Natural killer cell (primary cell): Measurements from ENCODE around the gene PFDN4. TPM values are rescaled to one million over a fixed set of nuclear protein-coding genes. Genes with fewer than 3 reads are reported as not detected.

Source experiments
- ATAC-seq, 3 donors: fragments of 150-1000 bp in 2 of 3; fragments of 200-7000 bp in 1 of 3; cut with Tn5 transposase; 1 replicate in 1 of 3; 2 replicates in 2 of 3; pipeline ENCODE4 v1.10.0; 2021; ENCODE audit warnings: mild to moderate bottlenecking in 2 of 3, moderate library complexity in 2 of 3
- DNase-seq, 2 donors: peaks; one replicate each; pipeline versions ENCODE4 v3.0.0 to v3.0.0-alpha.2; 2013 to 2021; ENCODE audit warnings: mixed read lengths in 1 of 2
- H3K27ac ChIP-seq: one replicate; pipeline ENCODE4 v1.5.1; 2013; ENCODE audit warnings: mild to moderate bottlenecking, low read length
- H3K27me3 ChIP-seq: one replicate; pipeline ENCODE4 v1.6.1; 2013; ENCODE audit warnings: low read length; ENCODE audit not compliant: control insufficient read depth, insufficient read depth
- H3K36me3 ChIP-seq: one replicate; pipeline ENCODE4 v1.6.1; 2013; ENCODE audit warnings: low read length; ENCODE audit not compliant: control insufficient read depth, insufficient read depth
- H3K4me1 ChIP-seq: one replicate; pipeline ENCODE4 v1.6.1; 2013; ENCODE audit warnings: low read length; ENCODE audit not compliant: control insufficient read depth, insufficient read depth
- H3K4me3 ChIP-seq: one replicate; pipeline ENCODE4 v1.5.1; 2013; ENCODE audit warnings: low read length
- H3K9me3 ChIP-seq: one replicate; pipeline ENCODE4 v1.6.1; 2013; ENCODE audit warnings: low read length; ENCODE audit not compliant: control insufficient read depth, insufficient read depth
- H3K27ac Mint-ChIP-seq, 2 donors: one replicate each; pipeline ENCODE4 v1.8.0; 2022; ENCODE audit warnings: mild to moderate bottlenecking in 2 of 2, mixed read lengths in 2 of 2, moderate library complexity in 1 of 2
- H3K27me3 Mint-ChIP-seq, 2 donors: one replicate each; pipeline ENCODE4 v1.8.0; 2022; ENCODE audit warnings: low read depth in 2 of 2, mixed read lengths in 2 of 2
- H3K36me3 Mint-ChIP-seq: one replicate; pipeline ENCODE4 v1.8.0; 2022; ENCODE audit warnings: mixed read lengths
- H3K4me1 Mint-ChIP-seq, 2 donors: one replicate each; pipeline ENCODE4 v1.8.0; 2022; ENCODE audit warnings: mixed read lengths in 2 of 2
- H3K4me3 Mint-ChIP-seq: one replicate; pipeline ENCODE4 v1.8.0; 2022; ENCODE audit warnings: mild to moderate bottlenecking, moderate library complexity, mixed read lengths
- H3K9me3 Mint-ChIP-seq, 2 donors: one replicate each; pipeline ENCODE4 v1.8.0; 2022; ENCODE audit warnings: mixed read lengths in 2 of 2
- WGBS: methylation state at CpG from one replicate; pipeline ENCODE4 v1.1.7; 2013; ENCODE audit warnings: missing lambda C conversion rate; ENCODE audit not compliant: insufficient coverage; 5-methylcytosine and 5-hydroxymethylcytosine counted together
- intact Hi-C: fragments of 100-400 bp; cut with micrococcal nuclease; formaldehyde crosslinking; loops from one replicate; pipeline ENCODE4 v1.14.2; 2022
- total RNA-seq, 4 donors: library from RNA; stranded (reverse); fragments of 120-200 nt in 1 of 4; gene quantifications; one replicate each; pipeline versions ENCODE4 v1.2.3 to v1.2.4, GENCODE V29; 2013 to 2022
- TF ChIP-seq, protein P1 (sequence below): fragments of 200-600 bp; IDR thresholded peaks from one replicate; pipeline ENCODE4 v1.8.0; 2022; ENCODE audit warnings: antibody characterized with exemption

Gene PFDN4
- total RNA-seq, 3 donors from 2014 or later (not counting 1 experiment from before 2014, with no cell fraction given) = 16.5 to 22.2 (median 17.1) TPM

DNA sequence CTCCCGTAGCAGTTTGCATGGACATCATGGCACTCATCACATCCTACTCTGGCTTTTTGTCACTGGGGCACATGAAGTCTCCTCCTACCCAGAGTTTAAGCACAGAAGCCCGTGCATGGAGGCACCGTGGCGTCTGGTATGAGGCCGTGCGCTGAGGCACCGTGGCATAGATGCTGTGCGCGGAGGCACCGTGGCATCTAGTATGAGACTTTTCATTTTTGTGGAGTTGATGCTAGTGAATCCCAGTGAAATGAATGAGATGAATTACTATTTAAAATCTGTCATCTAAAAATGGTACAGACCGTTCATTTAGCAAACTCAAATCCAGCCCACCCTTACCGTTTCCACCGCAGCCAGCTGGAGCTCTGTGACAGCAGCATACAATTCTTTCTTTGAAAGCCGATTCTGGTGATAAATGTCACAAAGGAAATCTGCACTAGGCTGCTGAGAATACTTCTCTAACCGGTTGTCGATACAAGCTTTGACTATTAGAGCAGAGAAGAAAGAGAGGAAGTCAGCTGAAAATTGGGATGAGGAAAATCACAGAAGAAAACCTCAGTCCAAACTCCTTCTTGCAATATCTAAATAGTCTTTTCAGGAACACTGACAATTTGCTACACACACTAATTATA lies 45.4 kb upstream of the PFDN4 start:
- no peaks in the 10 kb centered on the region for H3K9me3 ChIP-seq
- WGBS = 55% methylated on average over 16 of the region's 16 CpGs
- Mint-ChIP-seq H3K36me3 (no peaks in the 10 kb centered on the region), H3K27me3 (peaks cover 12 to 35% of the 10 kb centered on the region in 2 donors), H3K4me3 (no peak overlapping the region), H3K4me1 (no peaks in the 10 kb centered on the region), H3K27ac (no peak overlapping the region), H3K9me3 (no peaks in the 10 kb centered on the region)
- intact Hi-C loops = no loop called here
- H3K4me3 ChIP-seq = no peak overlapping the region
- H3K27me3 ChIP-seq = no peaks in the 10 kb centered on the region
- H3K27ac ChIP-seq = no peak overlapping the region
- DNase-seq (no peak), ATAC-seq (no peak)
- no peaks in the 10 kb centered on the region for H3K4me1 ChIP-seq
- TF ChIP-seq, protein P1, sequence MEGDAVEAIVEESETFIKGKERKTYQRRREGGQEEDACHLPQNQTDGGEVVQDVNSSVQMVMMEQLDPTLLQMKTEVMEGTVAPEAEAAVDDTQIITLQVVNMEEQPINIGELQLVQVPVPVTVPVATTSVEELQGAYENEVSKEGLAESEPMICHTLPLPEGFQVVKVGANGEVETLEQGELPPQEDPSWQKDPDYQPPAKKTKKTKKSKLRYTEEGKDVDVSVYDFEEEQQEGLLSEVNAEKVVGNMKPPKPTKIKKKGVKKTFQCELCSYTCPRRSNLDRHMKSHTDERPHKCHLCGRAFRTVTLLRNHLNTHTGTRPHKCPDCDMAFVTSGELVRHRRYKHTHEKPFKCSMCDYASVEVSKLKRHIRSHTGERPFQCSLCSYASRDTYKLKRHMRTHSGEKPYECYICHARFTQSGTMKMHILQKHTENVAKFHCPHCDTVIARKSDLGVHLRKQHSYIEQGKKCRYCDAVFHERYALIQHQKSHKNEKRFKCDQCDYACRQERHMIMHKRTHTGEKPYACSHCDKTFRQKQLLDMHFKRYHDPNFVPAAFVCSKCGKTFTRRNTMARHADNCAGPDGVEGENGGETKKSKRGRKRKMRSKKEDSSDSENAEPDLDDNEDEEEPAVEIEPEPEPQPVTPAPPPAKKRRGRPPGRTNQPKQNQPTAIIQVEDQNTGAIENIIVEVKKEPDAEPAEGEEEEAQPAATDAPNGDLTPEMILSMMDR = no peak
- H3K36me3 ChIP-seq = no peaks in the 10 kb centered on the region

DNA sequence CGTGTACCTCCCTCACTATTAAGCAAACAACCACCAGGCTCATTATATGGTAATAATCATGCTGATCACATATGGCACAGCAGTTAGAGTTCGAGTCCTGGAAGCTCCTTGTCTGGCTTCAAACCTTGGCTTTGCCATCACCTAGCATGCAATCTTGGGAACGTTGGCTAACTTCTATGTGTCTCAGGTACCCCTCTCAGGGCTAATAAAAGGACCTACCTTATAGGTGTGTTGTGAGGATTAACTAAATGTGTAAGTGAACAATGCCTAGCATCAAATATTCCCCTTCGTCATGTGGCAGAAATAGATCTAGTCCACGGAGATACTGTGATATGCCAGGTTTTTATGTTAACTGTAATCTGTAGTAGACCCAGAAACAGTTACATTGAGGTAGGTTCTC lies 44.5 kb upstream of the PFDN4 start:
- H3K27ac Mint-ChIP-seq = no peak overlapping the region
- WGBS = 83% methylated on average over 4 of the region's 5 CpGs
- ATAC-seq (no peak), DNase-seq (no peak)
- no peaks in the 10 kb centered on the region for H3K4me1 ChIP-seq
- H3K9me3 Mint-ChIP-seq = no peaks in the 10 kb centered on the region
- no peaks in the 10 kb centered on the region for H3K36me3 Mint-ChIP-seq
- H3K27me3 Mint-ChIP-seq = peaks cover 20 to 42% of the 10 kb centered on the region in 2 donors
- H3K4me3 Mint-ChIP-seq = no peak overlapping the region
- H3K36me3 ChIP-seq = no peaks in the 10 kb centered on the region
- H3K4me1 Mint-ChIP-seq = no peaks in the 10 kb centered on the region
- no peak overlapping the region for H3K27ac ChIP-seq
- TF ChIP-seq, protein P1 = no peak
- H3K9me3 ChIP-seq = no peaks in the 10 kb centered on the region
- intact Hi-C loops = no loop called here
- H3K27me3 ChIP-seq = no peaks in the 10 kb centered on the region
- H3K4me3 ChIP-seq = no peak overlapping the region

DNA sequence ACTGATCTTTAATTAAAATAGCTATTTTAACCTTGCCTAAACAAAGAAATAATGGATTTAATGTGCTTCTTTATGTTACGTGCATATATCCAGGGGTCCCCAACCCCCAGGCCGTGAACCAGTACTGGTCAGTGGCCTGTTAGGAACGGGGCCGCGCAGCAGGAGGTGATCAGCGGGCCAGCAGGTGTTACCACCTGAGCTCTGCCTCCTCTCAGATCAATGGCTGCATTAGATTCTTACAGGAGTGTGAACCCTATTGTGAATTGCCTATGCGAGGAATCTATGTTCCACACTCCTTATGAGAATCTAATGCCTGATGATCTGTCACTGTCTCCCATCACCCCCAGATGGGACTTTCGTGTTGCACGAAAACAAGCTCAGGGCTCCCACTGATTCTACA lies 42.9 kb upstream of the PFDN4 start:
- Mint-ChIP-seq H3K9me3 (no peaks in the 10 kb centered on the region), H3K4me3 (no peak overlapping the region), H3K36me3 (no peaks in the 10 kb centered on the region), H3K27me3 (peaks cover 35 to 58% of the 10 kb centered on the region in 2 donors), H3K4me1 (no peaks in the 10 kb centered on the region), H3K27ac (no peak overlapping the region)
- Histone ChIP-seq H3K27me3 (no peaks in the 10 kb centered on the region), H3K9me3 (no peaks in the 10 kb centered on the region), H3K4me3 (no peak overlapping the region), H3K4me1 (no peaks in the 10 kb centered on the region), H3K27ac (no peak overlapping the region), H3K36me3 (no peaks in the 10 kb centered on the region)
- TF ChIP-seq, protein P1 = no peak
- DNase-seq (no peak), ATAC-seq (no peak)
- WGBS = 91% methylated on average over 7 of the region's 9 CpGs
- intact Hi-C loops = no loop called here

DNA sequence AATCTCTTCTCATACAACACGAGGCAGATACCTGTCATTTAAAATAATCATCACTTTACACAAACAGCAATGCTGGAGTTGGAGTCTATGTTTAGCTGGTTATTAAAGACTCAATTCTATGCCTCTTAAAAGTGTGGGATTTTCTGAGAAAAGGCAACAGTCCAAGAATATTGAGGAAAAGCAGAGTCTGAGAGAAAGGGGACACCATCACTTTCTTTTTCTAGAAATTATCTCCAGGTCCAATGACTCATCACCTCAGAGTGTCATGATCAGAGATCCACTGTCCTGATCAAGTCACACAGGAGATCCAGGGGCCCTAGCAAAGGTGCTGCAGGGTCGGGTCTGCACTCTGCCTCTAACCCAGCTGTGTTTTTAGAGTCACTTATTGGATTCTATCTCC lies 42.1 kb upstream of the PFDN4 start:
- no peak for DNase-seq
- no peak for ATAC-seq
- Mint-ChIP-seq H3K36me3 (no peaks in the 10 kb centered on the region), H3K27ac (no peak overlapping the region), H3K4me1 (no peaks in the 10 kb centered on the region), H3K27me3 (peaks cover 37 to 60% of the 10 kb centered on the region in 2 donors), H3K4me3 (no peak overlapping the region), H3K9me3 (no peaks in the 10 kb centered on the region)
- intact Hi-C loops = no loop called here
- no peak overlapping the region for H3K4me3 ChIP-seq
- H3K36me3 ChIP-seq = no peaks in the 10 kb centered on the region
- 73% methylated on average over 1 of the region's 2 CpGs for WGBS
- H3K27ac ChIP-seq = no peak overlapping the region
- TF ChIP-seq, protein P1 = no peak
- H3K9me3 ChIP-seq = no peaks in the 10 kb centered on the region
- no peaks in the 10 kb centered on the region for H3K27me3 ChIP-seq
- H3K4me1 ChIP-seq = no peaks in the 10 kb centered on the region
